Neural cell (in vitro differentiated cells): ENCODE data around the gene SHC1.

ENCODE experiments used
- EP300 ChIP-seq: fragments of 450-650 bp; conservative IDR thresholded peaks from 2 replicates; pipeline ENCODE4 v1.6.1; 2014; ENCODE audit warnings: antibody characterized with exemption, mild to moderate bottlenecking, moderate library complexity; ENCODE audit not compliant: poor library complexity, severe bottlenecking
- EZH2 ChIP-seq: fragments of 200-600, 300-800 bp; shearing (Covaris generic), sonication (generic); IDR thresholded peaks from 2 replicates; pipeline ENCODE4 v1.6.1; 2014; ENCODE audit warnings: antibody characterized with exemption, low read length, borderline replicate concordance, mild to moderate bottlenecking; ENCODE audit not compliant: insufficient read depth, poor library complexity, severe bottlenecking
- MXI1 ChIP-seq: fragments of 450-650 bp; conservative IDR thresholded peaks from 2 replicates; pipeline ENCODE4 v1.6.1; 2014; ENCODE audit warnings: antibody characterized with exemption, mild to moderate bottlenecking; ENCODE audit not compliant: poor library complexity, severe bottlenecking
- POLR2AphosphoS5 ChIP-seq: IDR thresholded peaks from 2 replicates; pipeline ENCODE4 v1.6.1; 2012
- RAD21 ChIP-seq: fragments of 450-650 bp; conservative IDR thresholded peaks from 2 replicates; pipeline ENCODE4 v1.6.1; 2014; ENCODE audit warnings: antibody characterized with exemption, mild to moderate bottlenecking, moderate library complexity
- SMC3 ChIP-seq: fragments of 450-650 bp; conservative IDR thresholded peaks from 2 replicates; pipeline ENCODE4 v1.6.1; 2014; ENCODE audit warnings: antibody characterized with exemption, mild to moderate bottlenecking, moderate library complexity; ENCODE audit not compliant: poor library complexity
- TAF1 ChIP-seq: IDR thresholded peaks from 2 replicates; pipeline ENCODE4 v1.6.1; 2012; ENCODE audit warnings: low read depth
- TF ChIP-seq, protein P1 (sequence below): fragments of 450-650 bp; IDR thresholded peaks from 2 replicates; pipeline ENCODE4 v1.5.1; 2014; ENCODE audit warnings: antibody characterized with exemption, mild to moderate bottlenecking, moderate library complexity; ENCODE audit not compliant: poor library complexity, severe bottlenecking
- TF ChIP-seq, protein P2 (sequence below): IDR thresholded peaks from 2 replicates; pipeline ENCODE4 v1.6.1; 2012; ENCODE audit warnings: borderline replicate concordance

DNA sequence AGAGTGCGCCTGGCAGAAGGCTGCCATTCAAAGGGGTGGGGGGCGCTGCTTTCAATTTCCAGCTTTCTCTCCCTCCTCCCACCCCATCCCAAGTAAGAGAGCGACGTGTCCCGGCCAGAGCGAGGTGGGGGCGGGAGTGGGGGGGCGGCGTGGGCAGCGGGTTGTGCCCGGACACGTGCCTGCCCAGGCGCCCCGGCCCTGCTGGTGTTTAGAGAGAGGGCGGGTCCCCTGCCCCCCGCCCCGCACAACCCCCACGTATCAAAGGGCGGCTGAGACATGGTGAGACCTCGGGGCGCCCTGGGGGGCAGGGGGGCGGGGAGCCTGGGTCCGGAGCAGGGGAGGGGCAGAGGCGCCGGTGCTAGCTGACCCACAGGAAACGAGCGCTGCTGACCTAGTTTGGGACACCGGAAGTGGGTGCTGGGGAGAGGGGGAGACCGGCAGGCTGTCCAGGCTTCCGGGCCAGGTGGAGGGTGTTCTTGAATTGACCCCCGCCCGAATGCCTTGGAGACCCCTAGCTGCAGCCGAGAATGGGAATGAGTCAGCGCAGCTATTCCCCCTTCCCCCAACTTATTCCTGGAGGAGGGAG lies 33.3 kb upstream of the SHC1 start:
- TF ChIP-seq RAD21 (no peak), SMC3 (no peak), EP300 (no peak), TAF1 (no peak), EZH2 (no peak), POLR2AphosphoS5 (no peak), MXI1 (no peak)
- TF ChIP-seq, protein P1, sequence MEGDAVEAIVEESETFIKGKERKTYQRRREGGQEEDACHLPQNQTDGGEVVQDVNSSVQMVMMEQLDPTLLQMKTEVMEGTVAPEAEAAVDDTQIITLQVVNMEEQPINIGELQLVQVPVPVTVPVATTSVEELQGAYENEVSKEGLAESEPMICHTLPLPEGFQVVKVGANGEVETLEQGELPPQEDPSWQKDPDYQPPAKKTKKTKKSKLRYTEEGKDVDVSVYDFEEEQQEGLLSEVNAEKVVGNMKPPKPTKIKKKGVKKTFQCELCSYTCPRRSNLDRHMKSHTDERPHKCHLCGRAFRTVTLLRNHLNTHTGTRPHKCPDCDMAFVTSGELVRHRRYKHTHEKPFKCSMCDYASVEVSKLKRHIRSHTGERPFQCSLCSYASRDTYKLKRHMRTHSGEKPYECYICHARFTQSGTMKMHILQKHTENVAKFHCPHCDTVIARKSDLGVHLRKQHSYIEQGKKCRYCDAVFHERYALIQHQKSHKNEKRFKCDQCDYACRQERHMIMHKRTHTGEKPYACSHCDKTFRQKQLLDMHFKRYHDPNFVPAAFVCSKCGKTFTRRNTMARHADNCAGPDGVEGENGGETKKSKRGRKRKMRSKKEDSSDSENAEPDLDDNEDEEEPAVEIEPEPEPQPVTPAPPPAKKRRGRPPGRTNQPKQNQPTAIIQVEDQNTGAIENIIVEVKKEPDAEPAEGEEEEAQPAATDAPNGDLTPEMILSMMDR, result no peak
- TF ChIP-seq, protein P2, sequence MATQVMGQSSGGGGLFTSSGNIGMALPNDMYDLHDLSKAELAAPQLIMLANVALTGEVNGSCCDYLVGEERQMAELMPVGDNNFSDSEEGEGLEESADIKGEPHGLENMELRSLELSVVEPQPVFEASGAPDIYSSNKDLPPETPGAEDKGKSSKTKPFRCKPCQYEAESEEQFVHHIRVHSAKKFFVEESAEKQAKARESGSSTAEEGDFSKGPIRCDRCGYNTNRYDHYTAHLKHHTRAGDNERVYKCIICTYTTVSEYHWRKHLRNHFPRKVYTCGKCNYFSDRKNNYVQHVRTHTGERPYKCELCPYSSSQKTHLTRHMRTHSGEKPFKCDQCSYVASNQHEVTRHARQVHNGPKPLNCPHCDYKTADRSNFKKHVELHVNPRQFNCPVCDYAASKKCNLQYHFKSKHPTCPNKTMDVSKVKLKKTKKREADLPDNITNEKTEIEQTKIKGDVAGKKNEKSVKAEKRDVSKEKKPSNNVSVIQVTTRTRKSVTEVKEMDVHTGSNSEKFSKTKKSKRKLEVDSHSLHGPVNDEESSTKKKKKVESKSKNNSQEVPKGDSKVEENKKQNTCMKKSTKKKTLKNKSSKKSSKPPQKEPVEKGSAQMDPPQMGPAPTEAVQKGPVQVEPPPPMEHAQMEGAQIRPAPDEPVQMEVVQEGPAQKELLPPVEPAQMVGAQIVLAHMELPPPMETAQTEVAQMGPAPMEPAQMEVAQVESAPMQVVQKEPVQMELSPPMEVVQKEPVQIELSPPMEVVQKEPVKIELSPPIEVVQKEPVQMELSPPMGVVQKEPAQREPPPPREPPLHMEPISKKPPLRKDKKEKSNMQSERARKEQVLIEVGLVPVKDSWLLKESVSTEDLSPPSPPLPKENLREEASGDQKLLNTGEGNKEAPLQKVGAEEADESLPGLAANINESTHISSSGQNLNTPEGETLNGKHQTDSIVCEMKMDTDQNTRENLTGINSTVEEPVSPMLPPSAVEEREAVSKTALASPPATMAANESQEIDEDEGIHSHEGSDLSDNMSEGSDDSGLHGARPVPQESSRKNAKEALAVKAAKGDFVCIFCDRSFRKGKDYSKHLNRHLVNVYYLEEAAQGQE, result no peak
